ENCODE data around the gene EPM2AIP1.

Gene EPM2AIP1

DNA sequence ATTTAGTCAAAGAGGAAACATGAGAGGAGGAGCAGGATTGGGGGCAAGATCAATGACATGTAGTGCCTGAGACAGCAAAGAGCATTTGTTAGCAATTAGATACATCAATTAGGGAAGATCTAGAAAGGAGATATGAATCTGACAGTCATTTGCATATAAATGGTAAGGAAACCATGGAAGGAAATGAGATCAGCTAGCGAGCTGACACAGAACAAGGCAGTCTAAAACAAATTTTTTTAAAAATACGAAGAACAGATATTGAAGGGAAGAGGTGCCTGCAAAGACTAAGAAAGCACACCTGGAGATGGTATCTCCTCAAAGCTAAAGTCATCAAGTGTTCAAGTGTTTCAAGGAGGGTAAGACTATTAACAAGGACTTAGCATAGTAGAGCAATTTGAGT, 4.6 kb downstream of the EPM2AIP1 start:
- TF ChIP-seq, protein P1, sequence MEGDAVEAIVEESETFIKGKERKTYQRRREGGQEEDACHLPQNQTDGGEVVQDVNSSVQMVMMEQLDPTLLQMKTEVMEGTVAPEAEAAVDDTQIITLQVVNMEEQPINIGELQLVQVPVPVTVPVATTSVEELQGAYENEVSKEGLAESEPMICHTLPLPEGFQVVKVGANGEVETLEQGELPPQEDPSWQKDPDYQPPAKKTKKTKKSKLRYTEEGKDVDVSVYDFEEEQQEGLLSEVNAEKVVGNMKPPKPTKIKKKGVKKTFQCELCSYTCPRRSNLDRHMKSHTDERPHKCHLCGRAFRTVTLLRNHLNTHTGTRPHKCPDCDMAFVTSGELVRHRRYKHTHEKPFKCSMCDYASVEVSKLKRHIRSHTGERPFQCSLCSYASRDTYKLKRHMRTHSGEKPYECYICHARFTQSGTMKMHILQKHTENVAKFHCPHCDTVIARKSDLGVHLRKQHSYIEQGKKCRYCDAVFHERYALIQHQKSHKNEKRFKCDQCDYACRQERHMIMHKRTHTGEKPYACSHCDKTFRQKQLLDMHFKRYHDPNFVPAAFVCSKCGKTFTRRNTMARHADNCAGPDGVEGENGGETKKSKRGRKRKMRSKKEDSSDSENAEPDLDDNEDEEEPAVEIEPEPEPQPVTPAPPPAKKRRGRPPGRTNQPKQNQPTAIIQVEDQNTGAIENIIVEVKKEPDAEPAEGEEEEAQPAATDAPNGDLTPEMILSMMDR (conservative IDR thresholded peaks at IDR 0.05; ENCODE audit: control insufficient read depth, insufficient read depth, low read depth, low read length): no peak
- H3K4me3 ChIP-seq (ENCODE audit: control insufficient read depth, low read depth, low read length): no peak overlapping the region
- no peak for DNase-seq (ENCODE audit: low read depth)

DNA sequence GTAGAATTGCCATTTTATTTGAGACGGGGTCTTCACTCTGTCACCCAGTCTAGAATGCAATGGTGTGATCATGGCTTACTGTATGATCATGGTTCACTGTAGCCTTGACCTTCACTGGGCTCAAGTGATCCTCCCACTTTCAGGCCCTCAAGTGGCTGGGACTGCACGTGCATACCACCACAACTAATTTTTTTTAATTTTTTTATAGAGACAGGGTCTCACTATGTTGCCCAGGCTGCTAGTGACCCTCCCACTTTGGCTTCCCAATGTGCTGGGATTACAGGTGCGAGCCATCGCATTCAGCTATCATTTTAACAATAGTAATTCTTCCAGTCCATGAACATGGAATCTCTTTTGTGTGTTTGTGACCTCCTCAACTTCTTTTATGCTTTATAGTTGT, 11.9 kb downstream of the EPM2AIP1 start:
- TF ChIP-seq, protein P1 (conservative IDR thresholded peaks at IDR 0.05; ENCODE audit: control insufficient read depth, insufficient read depth, low read depth, low read length): no peak
- H3K4me3 ChIP-seq (ENCODE audit: control insufficient read depth, low read depth, low read length): no peak overlapping the region
- DNase-seq (ENCODE audit: low read depth): no peak

DNA sequence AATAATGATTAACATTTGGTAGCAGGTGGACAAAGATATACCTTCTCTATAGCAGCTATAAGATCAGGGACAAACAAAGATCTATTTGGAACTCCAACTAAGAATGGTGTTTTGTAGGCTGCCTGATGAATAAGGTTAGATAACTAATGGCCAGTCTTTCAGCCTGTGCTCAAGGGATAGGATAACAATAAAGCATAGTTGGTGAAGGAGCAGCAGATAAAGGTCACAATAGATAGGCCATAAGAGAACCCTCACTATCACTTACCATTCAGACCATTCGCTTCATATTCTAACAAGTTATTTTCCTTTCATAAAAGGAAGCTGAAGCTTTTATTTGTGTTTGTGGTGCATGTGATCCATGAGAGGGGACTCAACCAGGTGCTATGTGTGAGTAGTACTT, 19.8 kb downstream of the EPM2AIP1 start:
- DNase-seq (ENCODE audit: low read depth): no peak
- no peak overlapping the region for H3K4me3 ChIP-seq (ENCODE audit: control insufficient read depth, low read depth, low read length)
- TF ChIP-seq, protein P1 (conservative IDR thresholded peaks at IDR 0.05; ENCODE audit: control insufficient read depth, insufficient read depth, low read depth, low read length): no peak

DNA sequence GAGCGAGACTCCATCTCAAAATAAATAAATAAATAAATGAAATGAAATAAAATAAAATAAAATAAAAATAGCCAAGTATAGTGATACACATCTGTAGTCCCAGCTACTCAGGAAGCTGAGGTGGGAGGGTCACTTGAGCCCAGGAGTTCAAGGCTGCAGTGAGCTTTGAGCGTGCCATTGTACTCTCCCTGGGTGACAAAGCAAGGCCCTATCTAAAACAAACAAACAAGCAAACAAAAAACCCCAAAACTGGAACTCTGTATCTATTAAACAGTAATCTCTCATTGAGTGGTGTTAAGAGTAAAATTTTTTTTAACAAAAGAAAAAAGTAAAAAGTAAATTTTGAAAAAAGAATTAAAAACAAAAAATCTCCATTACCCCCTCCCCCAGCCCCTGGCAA, 20.8 kb downstream of the EPM2AIP1 start:
- TF ChIP-seq, protein P1 (conservative IDR thresholded peaks at IDR 0.05; ENCODE audit: control insufficient read depth, insufficient read depth, low read depth, low read length): no peak
- DNase-seq (ENCODE audit: low read depth): no peak

DNA sequence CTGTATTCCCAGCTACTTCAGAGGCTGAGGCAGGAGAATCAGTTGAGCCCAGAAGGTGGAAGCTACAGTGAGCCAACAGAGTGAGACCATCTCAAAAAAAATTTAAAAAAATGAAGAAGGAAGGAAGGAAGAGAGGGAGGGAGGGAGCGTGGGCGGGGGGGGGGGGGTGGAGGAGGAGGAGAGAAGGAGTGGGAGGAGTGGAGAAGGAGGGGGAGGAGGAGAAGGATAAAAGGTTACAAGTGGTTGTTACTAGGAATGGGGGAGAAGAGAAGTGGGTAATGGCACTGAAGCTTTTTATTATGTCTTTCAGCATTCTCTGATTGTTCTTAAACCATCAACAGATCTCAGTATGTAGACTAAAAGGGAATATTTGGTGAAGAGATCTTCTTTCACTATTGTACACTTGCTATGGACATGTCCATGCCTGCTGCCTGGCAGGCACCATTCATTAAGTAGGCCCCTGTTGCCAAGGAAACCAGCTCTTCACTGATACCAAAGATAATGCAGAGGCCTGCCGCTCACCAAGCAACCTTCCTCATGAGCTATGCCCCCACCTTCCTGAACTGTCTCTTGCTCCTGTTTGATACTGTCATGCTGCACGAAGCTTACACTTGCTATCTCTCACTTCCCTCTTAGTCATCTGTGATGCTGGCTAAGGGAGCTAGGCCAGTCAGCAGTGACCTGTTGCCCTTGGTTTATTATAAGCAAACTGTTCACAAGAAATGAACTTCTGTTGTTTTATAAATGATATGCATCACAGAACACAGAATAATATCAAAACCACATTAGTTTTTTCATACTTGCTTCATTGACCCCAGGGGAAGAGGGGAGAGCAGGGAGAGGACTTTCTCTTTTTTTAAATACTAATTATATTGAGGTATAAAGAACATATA, 23.1 kb downstream of the EPM2AIP1 start:
- H3K4me3 ChIP-seq (ENCODE audit: control insufficient read depth, low read depth, low read length): no peak overlapping the region
- TF ChIP-seq, protein P1 (conservative IDR thresholded peaks at IDR 0.05; ENCODE audit: control insufficient read depth, insufficient read depth, low read depth, low read length): no peak
- peak; percentile 76 for DNase-seq (ENCODE audit: low read depth)

More for the DNA sequence above, 20.8 kb downstream of the EPM2AIP1 start:
- H3K4me3 ChIP-seq (ENCODE audit: control insufficient read depth, low read depth, low read length): no peak overlapping the region

DNA sequence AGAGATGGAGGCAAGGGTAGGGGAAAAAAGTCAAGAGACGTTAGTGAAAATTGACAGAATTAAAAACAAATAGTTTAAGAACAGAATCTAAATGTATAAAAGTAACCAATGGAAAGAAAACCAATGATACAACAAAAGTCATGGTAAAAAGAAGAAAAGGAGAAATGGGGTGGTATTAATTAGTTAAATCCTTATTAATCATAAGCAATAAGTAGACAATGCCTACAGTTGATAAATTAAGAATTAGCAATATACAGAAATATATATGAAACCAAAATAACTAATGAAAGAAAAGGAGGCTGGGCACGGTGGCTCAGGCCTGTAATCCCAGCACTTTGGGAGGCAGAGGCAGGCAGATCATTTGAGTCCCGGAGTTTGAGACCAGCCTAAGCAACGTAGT, 23.8 kb downstream of the EPM2AIP1 start:
- no peak for DNase-seq (ENCODE audit: low read depth)
- no peak overlapping the region for H3K4me3 ChIP-seq (ENCODE audit: control insufficient read depth, low read depth, low read length)
- TF ChIP-seq, protein P1 (conservative IDR thresholded peaks at IDR 0.05; ENCODE audit: control insufficient read depth, insufficient read depth, low read depth, low read length): no peak

All from fibroblast of mammary gland (primary cell).